ENCODE measurements around the gene CAB39L.

Gene CAB39L

DNA sequence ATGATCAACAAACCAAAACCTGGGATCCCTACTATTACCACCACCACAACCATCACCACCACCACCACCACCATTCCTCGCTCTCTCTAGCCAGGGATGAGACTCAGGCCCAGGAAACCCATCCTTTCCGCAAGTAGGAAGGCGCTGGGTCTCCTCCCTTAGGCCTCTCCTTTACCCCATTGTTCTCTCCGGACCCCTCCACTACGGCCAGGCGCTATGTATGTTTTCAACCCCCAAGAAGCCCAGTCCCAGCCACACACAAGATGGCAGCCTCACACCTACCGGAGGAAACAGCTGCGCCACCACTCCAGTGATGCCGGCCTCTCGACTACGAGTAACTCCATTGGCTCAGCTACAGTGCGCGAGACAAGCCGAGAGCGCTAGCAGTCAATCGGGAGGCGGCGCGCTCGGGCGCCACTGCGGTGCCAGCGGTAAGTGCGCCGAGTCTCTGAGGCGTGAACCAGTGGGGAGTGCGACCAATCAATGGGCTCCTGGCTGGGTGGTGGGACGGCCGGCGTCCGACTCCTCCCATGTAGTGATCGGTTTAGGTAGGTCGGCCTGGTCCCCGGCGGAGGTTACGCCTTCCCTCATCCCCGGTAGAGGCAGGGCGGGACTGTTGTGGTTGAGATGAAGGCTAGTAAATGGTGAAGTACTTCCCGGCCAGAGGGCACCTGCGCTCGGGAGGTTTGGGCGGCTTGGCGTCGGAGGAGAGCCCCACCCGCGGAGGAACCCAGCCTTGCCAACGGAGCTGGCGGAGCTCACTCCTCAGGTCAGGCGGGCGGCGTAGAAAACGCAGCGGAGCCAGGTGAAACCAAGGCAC, at the start of gene CAB39L, which contains the start of gene SETDB2:
Gene CAB39L, minus strand, starts transcription at position 361 of the 820 bp plus-strand sequence. CDS start 61,154 bp downstream, outside the sequence.
Gene SETDB2, plus strand, starts transcription at position 571 of the 820 bp plus-strand sequence. CDS start 7,620 bp downstream, outside the sequence.
- peak; percentile 99 for DNase-seq

- DNase-seq = no peak
Measured at GRCh38 chr13:49488563-49488962, 44.7 kb upstream of the CAB39L start.

DNA sequence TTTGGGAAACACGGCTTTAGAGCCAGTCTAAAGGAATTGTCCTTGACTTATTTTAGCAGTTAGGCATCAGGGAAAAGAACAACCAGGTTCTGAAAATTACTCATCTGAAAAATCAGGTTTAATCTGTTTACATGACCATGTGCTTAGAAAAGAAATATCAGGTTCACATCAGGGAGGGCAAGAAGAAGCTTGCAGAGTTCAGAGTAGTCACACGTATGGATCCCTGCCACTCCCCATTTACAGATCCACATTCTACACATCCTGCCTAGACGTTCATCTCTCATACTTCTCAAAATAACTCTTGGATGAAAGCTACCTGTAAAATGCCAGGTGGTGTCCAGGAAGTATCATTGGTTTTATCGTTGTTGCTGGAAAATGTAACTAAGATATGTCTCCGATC, 37.9 kb upstream of the CAB39L start:
- DNase-seq = no peak

- no peak for DNase-seq
Measured at GRCh38 chr13:49476529-49476928, 32.7 kb upstream of the CAB39L start.

DNA sequence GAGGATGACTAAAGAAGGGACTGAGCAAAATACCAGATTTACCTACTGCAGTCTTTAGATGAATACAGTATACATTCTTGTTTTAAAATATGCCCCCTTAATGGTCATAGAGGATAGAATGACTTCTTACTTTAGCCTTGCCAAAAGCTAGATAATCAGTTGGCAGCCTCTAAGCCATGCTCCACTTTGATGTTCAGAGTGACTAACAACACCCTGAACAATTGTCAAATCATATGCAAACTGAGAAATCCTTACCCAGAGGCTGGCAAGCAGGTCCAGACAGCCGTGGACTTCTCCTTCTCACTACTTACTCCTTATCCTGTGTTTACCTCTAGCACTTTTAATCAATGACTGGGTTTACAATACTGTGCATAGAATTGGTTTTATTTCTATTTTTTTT, 28.3 kb upstream of the CAB39L start:
- DNase-seq = no peak

DNA sequence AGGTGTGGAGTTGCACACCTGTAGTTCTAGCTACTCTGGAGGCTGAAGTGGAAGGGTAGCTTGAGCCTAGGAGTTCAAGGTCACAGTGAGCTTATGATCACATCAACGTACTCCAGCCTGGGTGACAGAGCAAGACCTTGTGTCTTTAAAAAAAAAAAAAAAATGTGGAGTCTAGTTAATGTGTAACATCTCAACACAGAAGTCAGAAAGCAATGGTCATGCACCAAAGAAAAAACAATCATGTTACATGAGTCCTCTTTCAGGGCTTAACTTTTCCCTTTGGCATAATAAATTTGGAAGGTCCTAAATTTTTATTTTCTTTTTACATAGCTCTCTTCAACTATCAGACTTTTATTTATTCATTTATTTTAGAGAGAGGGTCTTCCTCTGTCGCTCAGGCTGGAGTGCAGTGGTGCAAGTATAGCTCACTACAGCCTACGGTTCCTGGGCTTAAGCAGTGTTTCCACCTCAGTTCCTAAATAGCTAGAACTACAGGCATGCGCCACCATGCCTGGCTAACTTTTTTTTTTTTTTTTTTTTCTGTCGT, 22.5 kb upstream of the CAB39L start:
- DNase-seq = no peak

- no peak for DNase-seq
Measured at GRCh38 chr13:49464621-49465325, 20.9 kb upstream of the CAB39L start.

- no peak for DNase-seq
Measured at GRCh38 chr13:49464085-49464484, 20.2 kb upstream of the CAB39L start.

GRCh38 chr13:49459580-49459979, 15.7 kb upstream of the CAB39L start:
- no peak for DNase-seq

DNA sequence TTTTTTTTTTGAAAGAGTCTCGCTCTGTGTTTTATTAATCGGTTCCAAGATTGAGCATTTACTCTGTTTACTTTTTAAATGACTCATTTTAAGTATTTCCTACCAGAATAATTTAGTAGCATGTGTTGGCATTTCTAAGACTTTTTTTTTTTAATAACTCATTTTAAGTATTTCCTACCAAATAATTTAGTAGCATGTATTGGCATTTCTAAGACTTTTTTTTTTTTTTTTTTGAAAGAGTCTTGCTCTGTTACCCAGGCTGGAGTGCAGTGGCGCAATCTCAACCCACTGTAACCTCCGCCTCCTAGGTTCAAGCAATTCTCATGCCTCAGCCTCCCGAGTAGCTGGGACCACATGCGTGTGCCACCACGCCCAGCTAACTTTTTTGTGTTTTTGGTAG, 13.4 kb upstream of the CAB39L start:
- DNase-seq = no peak

- DNase-seq = no peak
Measured at GRCh38 chr13:49456156-49456555, 12.3 kb upstream of the CAB39L start.

GRCh38 chr13:49455007-49455398, 11.1 kb upstream of the CAB39L start:
- no peak for DNase-seq

DNA sequence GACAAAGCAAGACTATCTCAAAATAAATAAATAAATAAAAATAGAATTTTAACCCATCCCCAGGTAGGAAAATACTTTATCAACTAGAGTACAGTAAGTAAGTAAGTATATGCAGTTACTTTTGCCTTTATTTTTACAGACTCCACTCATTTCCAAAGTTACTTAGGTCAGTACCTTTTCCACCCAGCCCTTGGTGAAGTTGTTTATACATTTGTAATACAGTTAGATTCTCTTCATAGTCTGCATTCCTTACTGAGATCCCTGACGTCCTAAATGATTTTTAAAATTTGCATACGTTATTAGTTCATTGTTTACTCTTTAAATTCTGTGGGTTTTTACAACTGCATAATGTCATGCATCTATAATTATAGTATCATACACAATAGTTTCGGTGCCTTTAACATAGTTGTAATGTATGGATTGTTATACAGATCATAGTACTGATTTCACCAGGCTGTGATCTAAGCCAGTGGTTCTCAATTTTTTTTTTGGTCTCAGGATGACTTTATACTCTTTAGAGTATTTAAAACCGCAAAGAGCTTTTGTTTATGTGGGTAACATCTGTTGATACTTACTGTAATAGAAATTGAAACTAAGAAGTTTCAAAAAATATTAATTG, 10.6 kb upstream of the CAB39L start:
- DNase-seq = no peak

DNA sequence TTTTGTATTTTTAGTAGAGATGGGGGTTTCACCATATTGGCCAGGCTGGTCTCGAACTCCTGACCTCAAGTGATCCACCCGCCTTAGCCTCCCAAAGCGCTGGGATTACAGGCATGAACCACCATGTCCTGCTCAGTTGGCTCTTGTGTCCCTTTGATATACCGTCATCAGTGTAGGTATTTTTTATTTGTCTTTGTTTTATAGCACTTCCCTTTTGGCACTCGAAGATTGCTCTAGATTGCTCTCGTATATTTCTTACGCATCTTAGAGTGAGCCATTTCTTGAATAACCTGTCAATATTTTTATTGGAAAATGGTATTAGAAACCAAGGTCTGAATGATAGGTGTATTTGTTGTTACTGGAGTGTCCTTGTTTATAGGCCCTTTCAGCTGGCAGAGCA, 9.6 kb upstream of the CAB39L start:
- DNase-seq = no peak

GRCh38 chr13:49452725-49453457, 9.0 kb upstream of the CAB39L start:
- DNase-seq = no peak

- DNase-seq = no peak
Measured at GRCh38 chr13:49450105-49450819, 6.4 kb upstream of the CAB39L start.

DNA sequence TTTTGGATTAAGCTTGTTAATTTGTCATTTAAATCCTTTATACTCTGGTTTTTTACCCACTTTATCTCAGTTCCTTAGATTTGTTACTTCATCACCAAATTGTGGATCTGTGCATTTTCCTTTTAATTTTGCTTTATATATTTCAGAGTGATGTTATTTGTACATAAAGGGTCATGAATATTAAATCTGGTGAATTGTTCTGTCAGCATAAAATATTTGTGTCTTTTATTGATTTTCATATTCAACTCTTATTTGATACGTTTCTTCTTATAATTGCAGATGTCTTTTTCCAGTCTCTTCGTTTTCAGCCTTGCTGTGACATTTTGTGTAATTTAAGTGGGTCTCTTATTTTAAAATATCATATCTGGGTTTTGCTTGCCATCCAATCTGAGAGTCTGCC, 4.9 kb upstream of the CAB39L start:
- no peak for DNase-seq

DNA sequence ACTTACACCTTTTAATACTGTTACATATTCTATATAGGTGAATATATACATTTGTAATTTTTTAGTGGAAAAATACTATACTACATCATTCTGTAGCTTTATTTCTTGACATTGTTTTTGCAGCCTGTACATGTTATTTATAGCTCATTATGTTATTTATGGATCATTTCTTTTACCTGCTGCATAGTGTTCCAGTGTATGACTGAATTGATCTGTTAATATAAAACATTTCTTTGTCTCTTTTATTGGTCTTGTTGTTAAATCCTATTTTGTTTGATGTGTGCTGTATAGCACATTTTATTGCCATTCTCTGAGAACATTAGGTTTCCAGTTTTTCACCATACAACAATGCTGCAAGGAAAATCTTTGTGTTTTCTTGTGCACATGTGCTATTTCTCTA, 2.6 kb upstream of the CAB39L start:
- DNase-seq = no peak

- DNase-seq = peak; percentile 21
Measured at GRCh38 chr13:49444524-49445395, 896 bp upstream of the CAB39L start.

- DNase-seq = no peak
Measured at GRCh38 chr13:49443357-49443703, 534 bp downstream of the CAB39L start.

DNA sequence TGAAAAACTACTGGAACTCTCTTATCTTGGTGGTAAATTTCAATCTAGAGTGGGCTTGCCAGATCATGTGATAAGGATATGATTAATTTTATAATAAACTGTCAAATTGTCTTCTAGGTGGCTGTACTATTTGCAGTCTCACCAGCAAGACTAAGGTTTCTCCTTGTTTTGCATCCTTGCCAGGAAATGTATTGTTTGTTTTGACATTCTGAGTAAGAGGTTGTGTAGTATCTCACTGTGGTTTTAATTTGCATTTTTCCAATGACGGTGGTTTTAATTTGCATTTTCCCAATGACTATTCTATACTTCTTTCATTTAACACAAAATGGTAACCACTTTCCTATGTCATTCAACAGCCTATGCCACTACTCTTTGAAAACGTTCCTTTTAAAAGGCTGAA, 2.0 kb downstream of the CAB39L start:
- DNase-seq = no peak
